ENCODE results near the gene IFRD1.

IFRD1 gene

GRCh38 chr7:112487457-112488263, 37.4 kb downstream of the IFRD1 start:
- H3K4me1 ChIP-seq (ENCODE audit: control insufficient read depth, insufficient read depth, low read length) = peaks cover 1% of the 10 kb centered on the region; the same call in 1 of the 2 replicates
- POLR2A ChIA-PET = interaction anchor here (3.5 kb wide), 1 partner anchor 37 kb away, joined by 16 read pairs; the partner anchor contains the start of gene IFRD1
- peaks cover 0 to 2% of the 10 kb centered on the region in 2 experiments; a peak in 1 of 3 replicates for H3K36me3 ChIP-seq (ENCODE audit: control insufficient read depth in 2 of 2, insufficient read depth in 1 of 2, low read length in 2 of 2)
- H3K9me3 ChIP-seq (ENCODE audit: control insufficient read depth, insufficient read depth, low read depth, low read length) = no peaks in the 10 kb centered on the region
- TF ChIP-seq ZNF596 (tag by site-specific recombination; IDR thresholded peaks at IDR 0.05) = no peak
- no peak for TF ChIP-seq ZNF560 (tag by site-specific recombination; IDR thresholded peaks at IDR 0.05; ENCODE audit: borderline replicate concordance)
- no peak for TF ChIP-seq ZNF692 (tag by site-specific recombination; IDR thresholded peaks at IDR 0.05)
- TF ChIP-seq ZNF645 (tag by site-specific recombination; IDR thresholded peaks at IDR 0.05) = no peak
- TF ChIP-seq ZNF274 (IDR thresholded peaks at IDR 0.05; ENCODE audit: low read length) = no peak
- TF ChIP-seq ZNF274 (tag by site-specific recombination; IDR thresholded peaks at IDR 0.05; ENCODE audit: borderline replicate concordance) = no peak
- no peak for TF ChIP-seq ZNF514 (tag by site-specific recombination; IDR thresholded peaks at IDR 0.05)
- H3K27ac ChIP-seq (ENCODE audit: extremely low read depth, low read depth, low read length) = no peak overlapping the region
- no peak overlapping the region for H3K4me3 ChIP-seq (ENCODE audit: low read depth, low read length)
- CTCF ChIA-PET = interaction anchor here (1.0 to 1.7 kb wide), 2 partner anchors 8 to 735 kb away, joined by 4 to 5 read pairs; no protein-coding TSS in a partner anchor

- peaks cover 0 to 2% of the 10 kb centered on the region in 2 experiments; a peak in 1 of 3 replicates for H3K36me3 ChIP-seq (ENCODE audit: control insufficient read depth in 2 of 2, insufficient read depth in 1 of 2, low read length in 2 of 2)
- H3K4me1 ChIP-seq (ENCODE audit: control insufficient read depth, insufficient read depth, low read length) = no peaks in the 10 kb centered on the region
- TF ChIP-seq ZNF148 (tag by site-specific recombination; IDR thresholded peaks at IDR 0.05; ENCODE audit: borderline replicate concordance) (no peak), ZNF768 (tag by site-specific recombination; IDR thresholded peaks at IDR 0.05) (no peak), ZEB2 (tag by site-specific recombination; IDR thresholded peaks at IDR 0.05) (no peak), PATZ1 (tag by site-specific recombination; IDR thresholded peaks at IDR 0.05) (no peak), ZSCAN16 (tag by site-specific recombination; IDR thresholded peaks at IDR 0.05) (no peak), ZNF341 (tag by site-specific recombination; IDR thresholded peaks at IDR 0.05; ENCODE audit: low read depth) (no peak)
- ChIA-PET POLR2A (no interaction called here), CTCF (interaction anchor here (1.7 kb wide), 1 partner anchor 735 kb away, joined by 4 read pairs; no protein-coding TSS in a partner anchor)
- no peaks in the 10 kb centered on the region for H3K9me3 ChIP-seq (ENCODE audit: control insufficient read depth, insufficient read depth, low read depth, low read length)
- H3K27ac ChIP-seq (ENCODE audit: extremely low read depth, low read depth, low read length) = no peak overlapping the region
- no peak overlapping the region for H3K4me3 ChIP-seq (ENCODE audit: low read depth, low read length)
Measured at GRCh38 chr7:112488264-112488552, 37.9 kb downstream of the IFRD1 start.

Data from HEK293 (cell line).